HG03432 (cell line): ENCODE results near the gene ECT2L.

Experiments
- ATAC-seq: cut with Tn5 transposase; IDR thresholded peaks from one replicate; pipeline ENCODE4 v1.9.1; 2021; ENCODE audit warnings: mild to moderate bottlenecking, moderate library complexity; ENCODE audit not compliant: unreplicated experiment

ECT2L gene, protein sequence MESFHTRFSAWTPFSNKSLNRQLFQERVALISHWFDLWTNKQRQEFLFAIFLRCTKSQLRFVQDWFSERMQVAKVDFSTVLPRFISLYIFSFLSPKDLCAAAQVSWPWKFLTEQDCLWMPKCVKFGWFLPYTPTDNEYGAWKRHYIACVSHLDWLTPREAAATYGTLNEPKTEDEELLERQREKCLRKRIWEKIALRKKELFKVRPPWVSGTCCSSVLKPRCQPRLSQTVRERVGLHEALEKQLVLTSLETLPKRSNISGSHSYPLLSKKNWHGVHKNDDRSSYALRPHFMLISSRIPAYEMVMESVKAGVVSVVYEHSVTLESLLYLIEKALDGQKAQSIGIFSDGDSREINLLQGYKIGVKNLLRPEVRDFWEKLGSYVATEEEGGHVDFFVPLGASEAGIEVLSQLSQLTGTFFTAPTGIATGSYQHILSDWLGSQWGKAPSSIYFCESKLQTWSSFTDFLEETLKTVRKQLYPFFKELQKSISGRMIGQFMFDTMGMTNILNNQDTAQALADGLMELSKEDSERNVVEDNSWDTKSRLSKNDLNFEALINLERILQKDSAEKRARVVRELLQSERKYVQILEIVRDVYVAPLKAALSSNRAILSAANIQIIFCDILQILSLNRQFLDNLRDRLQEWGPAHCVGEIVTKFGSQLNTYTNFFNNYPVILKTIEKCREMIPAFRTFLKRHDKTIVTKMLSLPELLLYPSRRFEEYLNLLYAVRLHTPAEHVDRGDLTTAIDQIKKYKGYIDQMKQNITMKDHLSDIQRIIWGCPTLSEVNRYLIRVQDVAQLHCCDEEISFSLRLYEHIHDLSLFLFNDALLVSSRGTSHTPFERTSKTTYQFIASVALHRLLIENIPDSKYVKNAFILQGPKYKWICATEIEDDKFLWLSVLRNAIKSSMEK

DNA sequence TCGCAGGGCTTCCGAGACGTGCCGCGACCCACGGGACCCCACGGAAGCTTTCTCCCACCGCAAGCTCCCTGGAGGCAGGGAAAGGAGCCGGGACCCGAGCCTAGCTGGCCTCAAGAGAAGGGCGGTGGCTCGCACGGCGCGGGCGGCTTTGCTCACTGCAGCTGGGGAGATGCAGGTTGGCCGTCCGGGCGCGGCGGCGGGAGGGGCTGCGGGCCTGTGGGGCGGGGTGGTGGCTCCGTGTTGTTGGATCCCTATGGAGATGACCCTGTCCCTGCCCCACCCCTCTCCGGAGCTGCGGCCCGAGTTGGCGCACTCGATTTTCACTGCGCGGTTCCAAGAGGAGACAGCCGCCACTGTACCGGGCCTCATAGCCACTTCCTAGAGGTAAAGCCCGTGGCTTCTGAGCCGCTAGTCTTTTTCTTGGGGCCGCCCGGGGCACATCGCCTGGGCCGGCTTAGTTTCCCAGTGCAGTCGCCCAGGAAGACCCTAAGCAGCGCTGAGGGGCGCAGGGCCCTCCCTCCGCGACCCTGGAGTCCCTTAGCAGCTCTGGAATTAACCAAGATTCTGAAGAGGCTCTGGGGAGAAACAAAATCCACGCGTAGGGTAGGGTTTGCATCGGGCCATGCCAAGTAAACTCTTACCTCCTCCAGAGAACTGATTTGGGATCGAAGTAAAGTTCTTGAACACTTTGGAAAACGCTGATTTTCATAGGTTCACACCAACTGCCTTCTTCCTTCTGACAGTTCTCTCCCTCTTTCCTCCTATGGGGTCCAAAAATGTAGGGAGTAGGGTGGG is at the start of gene ECT2L:
Gene ECT2L, plus strand, starts transcription at position 279 of the 795 bp plus-strand sequence. CDS start 17,188 bp downstream, outside the sequence.
- no peak for ATAC-seq

DNA sequence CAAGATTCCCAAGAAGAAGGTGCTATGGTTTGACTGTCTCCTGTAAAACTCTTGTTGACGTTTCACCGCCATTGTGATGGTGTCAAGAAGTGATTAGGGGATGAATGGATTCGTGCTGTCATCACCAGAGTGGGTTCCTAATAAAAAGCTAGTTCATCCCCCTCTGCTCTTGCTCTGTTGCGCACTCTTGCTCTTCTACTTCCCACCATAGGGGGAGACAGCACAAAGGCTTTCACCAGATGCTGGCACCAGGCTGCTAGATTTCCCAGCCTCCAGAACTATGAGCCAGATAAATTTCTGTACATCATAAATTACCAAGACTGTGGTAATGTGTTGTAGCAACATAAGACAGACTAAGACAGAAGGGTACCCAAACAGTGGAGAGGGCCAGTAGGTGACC is 43.9 kb upstream of the ECT2L start:
- ATAC-seq, result no peak

DNA sequence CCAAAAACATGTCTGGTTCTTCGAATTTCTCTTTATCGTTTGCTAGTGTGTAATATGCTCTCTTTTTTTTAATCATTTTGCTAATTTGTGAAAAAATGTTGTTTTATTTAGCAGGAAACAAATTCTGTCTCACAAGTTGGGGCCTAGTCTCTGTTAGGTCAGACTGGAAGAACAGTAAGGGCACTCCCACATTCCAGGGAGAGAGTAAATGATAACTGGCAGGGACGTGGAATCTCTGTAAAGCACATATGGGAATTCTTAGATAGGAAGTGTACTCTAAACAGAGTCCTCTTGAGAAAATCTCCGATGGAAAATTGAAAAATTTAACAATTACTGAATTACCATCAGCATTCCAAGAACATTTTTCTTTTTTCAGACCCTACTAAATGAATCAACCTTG is 38.8 kb upstream of the ECT2L start:
- ATAC-seq, result no peak

DNA sequence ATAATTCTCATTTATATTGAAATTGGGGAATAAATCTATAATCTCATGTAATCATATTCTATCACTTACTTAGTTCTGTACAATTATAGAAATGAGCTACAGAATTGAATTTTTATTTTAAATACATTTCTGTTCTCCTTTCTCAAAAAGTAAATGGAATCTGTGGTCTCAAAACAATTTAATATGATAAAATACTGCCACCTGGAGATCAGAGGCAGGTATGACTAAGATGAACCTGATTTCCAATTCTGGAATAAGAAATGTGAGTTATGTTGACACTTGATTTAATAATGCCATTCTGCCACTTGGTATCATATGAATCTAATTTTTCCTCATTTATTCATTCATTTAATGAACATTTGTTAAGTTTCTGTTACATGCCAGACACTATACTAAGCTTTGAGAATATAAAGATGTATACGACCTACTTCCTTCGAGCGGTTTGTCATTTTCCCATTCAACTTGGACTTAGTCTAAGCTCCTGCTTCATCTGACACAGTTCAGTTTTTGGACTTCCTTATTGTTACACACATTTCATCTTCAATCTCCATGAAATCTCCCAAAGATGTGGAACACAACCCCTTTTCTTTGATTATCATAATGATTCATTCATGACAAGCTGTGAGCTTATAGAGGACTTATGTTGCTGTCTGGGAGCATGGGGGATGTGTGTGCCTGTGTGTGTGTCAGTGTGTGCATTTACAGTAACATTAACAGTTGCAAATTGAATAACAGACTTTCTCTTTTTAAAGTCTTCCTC is 29.8 kb upstream of the ECT2L start:
- ATAC-seq, result no peak

DNA sequence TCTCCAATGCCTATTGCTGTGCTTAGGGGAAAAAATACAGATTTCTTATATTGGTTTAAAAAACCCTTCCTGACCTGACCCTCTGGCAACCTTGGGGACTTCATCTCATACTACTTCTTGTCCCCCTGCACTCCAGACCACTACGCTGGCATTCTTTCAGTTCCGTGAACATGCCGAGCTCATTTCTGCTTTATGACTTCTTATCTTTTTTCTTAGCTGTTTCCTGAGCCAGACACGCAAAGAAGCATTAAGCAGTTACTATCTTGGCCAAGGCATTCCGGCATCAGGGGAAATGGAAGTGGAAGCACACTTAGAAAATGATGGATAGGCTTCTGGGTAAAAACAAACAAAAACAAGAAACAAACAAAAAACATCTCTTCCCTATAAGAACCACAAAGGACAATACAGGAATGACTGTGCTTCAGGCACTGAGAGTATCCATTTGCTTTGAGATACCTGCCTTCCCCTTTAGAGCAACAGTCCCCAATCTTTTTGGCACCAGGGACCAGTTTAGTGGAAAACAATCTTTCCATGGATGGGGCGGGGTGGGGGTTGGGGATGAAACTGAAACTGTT is 26.7 kb upstream of the ECT2L start:
- ATAC-seq, result no peak

DNA sequence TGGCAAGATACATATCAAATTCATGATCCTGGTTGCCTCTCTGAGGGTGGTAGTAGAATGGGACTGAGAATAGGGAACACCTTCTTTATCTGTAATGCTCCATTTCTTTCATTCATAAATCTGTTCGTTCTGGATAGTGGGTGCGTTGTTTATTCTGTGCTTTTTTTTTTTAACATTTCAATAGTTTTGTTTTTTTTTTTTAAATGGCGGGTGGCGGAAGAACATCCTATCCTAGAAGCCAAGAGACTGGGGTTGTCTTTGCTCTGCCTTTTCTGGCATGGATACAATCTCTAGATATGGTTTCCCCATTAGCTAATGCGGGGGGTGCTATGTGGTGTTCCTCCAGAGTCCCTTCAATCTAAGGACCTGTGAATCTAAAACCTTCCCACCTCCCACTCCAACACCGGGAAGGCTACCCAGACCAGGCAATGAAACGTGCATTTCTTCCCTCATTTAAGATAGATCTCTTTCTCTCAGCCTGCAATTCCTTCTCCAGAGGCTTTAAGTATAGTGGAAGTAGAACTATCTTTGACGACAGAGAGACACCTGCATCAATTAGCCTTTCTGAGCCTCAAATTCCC is 23.2 kb upstream of the ECT2L start:
- no peak for ATAC-seq

DNA sequence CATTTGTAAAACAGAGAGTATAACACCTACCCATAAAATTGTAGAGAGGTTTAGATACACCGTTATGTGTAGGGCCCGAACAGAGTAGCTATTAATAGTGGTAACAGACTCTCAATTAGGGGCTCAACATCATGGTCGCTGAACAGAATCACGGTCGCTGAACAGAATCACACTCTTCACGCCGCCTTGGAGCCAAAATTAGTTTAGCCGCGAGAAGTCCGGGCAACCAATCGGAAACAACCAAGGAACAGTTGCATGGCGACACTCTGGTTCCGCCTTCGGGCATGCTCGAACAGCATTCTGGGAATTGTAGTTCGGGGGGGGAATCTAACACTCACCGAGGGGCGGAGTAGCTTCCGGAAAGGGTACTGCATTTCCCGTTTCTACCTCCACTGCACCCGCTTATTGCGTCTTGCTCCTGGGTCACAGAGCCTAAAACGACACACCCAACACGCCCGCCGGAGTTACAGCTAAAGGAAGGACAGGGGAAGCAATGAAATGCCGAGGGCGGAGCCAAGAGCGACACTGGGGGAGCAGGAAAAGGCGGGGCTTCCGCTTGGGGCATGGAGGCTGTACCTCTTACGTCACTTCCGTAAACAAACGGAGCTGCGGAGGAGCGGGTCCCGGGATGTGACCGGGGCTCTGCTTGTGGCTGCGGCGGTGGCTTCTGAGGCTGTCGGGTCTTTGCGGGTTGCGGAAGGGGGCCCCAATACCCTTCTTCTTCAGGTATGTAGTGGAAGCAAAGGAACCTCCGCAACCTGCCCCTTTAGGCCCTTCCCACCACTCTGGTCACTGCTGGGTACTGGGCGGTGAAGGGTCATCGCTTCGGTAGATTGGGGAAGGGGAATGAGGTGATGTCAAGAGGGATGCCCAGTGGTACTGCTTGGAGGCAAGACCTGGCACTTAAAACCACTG is 22.5 kb upstream of the ECT2L start, which contains the start of gene CCDC28A:
Gene CCDC28A, plus strand, starts transcription at position 593 of the 915 bp plus-strand sequence. CDS start 2,352 bp downstream, outside the sequence.
- ATAC-seq, result peak; percentile 92

DNA sequence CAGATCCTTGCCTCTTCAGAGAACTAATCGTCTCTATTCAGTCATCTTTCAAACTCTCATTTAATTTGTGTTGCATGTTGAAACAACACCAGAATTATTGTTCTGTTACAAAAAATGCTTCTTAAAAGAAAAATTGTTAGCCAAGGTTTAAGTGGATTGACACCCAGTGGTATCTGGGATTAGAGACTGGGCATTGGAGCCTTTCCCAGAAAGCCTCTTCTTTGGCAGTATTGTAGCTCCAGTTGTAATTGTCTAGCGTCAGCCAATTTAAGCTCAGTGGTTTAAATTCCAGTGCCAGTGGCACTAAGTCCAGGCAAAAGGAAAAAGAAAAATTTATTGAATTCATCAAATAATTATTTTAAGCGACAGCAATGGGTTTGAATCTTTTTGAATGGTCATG is 21.5 kb upstream of the ECT2L start:
- no peak for ATAC-seq

DNA sequence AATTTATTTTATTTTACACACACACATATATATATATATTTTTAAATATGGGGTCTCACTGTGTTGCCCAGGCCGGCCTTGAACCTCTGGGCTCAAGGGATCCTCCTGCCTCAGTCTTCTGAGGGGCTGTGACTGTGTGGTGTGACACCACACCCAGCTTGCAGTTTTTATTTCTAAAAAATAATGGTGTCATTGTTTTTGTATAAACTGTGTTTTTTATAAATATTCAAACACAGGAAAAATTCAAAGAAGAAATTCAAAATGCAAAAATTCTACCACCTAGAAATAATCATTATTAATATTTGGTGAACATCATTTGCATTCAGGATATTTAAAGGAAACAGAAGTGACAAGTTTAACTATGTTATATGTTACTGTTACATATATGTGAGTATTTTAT is 19.2 kb upstream of the ECT2L start:
- ATAC-seq, result no peak

DNA sequence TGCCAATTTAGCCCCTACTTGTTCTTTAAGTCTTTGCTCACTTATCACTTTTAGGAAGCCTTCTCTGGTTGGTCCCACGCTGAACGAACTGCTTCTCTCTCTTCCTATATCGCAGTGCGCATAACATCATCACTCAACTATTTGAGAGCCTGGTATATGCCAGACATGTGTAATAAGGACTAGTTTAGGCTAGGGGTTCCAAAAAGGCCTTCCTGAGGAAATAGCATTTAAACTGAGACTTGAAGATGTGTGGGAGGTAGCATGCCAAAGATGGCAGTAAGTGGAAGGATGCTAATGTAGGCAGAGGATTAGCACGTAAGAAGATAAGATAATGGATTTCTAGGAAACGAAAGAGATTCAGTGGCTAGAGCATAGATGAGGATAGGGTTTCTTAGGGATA is 17.6 kb upstream of the ECT2L start:
- no peak for ATAC-seq

DNA sequence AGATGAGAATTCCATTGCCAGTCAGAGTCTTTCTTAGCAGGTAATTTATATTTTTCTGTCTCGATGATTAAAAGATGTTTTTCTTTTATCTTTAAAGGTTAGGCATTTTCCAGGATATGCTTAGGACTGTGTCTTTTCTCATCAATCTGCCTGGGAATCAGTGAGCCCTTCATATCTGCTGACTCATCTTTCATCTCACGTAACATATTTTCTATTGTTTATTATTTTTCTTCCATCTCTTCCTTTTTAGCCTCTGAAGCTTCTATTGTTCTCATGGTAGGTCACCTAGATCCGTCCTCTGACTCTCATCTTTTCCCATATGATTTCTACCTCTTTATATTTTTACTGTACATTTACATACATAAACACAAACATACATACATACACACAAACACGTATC is 13.6 kb upstream of the ECT2L start:
- no peak for ATAC-seq

DNA sequence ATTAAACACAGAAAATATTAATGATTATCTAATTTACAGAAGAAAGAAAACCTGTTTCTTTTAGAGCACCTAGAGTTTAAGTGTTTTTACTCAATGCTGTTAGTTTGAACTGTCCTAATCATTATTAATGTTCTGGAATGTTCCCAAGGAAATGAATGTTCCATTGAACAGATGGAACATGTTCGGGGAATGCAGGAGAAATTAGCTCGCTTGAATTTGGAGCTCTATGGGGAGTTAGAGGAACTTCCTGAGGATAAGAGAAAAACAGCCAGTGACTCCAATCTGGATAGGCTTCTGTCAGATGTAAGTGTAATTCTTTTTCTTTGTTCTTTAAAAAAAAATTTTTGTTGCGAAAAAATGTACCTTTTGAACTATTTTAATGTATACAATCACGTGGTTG is 10.8 kb upstream of the ECT2L start:
- ATAC-seq, result no peak

DNA sequence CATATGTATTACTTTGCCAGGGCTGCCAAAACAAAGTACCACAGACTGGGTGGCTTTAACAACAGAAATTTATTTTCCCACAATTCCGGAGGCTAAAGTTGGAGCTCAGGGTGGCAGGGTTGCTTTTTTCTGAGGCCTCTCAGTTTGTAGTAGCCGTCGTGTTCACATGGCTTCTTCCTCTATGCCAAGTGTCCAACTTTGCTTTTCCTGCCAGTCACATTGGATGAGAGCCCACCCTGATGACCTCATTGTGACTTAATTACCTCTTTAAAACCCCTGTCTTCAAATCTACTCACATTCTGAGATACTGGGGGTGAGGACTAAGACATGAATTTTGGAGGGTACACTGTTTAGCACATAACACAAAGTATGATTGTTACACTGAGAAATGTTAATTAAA is 9.9 kb upstream of the ECT2L start:
- ATAC-seq, result no peak

DNA sequence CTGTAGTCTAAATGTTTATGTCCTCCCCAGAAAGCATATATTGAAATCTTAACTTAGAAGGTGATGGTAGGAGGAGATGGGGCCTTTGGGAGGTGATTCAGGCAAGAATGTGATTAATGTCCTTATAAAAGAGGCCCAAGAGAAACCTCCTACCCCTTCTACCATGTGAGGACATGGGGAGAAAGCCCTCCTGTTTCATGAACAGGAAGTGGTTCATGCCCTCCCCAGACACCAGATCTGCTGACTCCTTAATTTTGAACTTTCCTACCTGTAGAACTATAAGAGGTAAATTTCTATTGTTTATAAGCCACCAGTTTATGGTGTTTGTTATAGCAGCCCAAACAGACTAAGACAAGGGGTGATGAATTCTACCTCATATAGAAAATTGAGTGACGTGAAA is 8.7 kb upstream of the ECT2L start:
- ATAC-seq, result no peak

DNA sequence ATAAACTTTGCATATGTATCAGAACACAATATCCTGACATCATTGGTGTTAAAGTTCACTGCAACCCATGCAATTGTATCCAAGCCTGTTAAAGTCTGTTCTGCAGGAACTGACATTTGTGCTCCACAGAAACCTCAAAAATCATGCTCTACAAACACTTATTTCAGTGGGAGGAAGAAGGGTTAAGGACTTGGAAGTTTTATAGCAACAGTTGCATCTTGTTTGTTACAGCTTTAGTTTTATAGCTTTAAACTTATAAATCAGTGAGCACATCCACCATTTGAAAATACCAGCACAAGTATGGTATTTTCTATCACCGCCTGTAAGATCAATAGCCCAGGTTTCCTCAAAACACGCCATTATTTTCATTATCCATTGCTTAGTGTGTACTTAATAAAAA is 884 bp downstream of the ECT2L start:
- no peak for ATAC-seq

DNA sequence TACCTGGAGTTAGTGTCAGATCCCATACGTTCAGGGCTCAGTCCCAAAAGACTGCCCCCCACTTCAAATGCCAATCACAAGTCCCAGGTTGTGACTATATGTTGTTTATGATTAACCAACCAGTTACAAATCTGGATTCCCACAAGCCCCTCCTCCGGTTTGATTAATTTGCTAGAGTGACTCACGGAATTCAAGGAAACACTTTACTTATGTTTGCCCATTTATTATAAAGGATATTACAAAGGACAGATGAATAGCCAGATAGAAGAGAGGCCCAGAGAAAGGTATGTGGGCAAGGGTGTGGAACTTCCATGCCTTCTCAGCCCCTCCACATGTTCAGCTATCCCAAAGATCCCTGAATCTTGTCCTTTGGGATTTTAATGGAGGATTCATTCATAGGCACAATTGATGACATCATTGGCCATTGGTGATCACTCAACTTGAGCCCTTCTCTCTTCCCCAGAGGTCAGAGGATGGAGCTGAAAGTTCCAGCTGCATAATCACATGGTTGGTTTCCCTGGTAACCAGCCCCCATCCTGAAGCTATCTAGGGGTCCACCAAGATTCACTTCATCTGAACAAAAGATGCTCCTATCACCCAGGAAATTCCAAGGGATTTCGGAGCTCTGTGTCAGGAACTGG is 2.0 kb downstream of the ECT2L start:
- ATAC-seq, result no peak

DNA sequence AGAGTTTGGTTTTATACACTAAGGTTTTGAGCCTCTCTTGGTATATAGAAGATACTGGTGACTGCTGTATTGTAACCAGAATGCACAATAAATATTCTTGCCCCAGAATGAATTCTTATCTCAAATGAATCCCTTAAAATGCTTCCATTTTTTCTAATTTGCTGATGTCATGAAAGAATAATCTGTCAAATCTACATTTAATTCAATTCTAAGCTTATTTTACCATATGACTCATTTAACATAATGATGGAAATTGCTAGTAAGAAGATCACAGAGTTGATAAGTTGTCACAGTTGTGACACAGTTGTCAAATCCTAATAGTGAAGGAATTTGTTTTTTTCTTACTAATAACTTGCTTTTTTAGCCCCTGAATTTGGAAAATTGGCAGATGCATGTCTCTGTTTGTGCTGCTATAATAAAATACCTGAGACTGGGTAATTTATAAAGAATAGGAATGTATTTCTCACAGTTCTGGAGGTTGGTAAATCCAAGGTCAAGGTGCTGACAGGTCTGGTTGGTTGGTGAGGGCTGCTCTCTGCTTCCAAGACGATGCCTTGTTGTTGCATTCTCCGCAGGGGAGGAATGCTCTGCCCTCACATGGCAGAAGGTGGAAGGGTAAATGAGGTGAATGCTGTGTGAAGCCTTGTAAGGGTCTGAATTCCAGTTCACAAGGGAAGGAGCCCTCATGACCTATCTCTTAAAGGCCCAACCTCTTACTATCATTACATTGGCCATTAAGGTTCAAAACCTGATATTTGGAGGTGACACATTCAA is 4.7 kb downstream of the ECT2L start:
- no peak for ATAC-seq
